AG04450 (cell line): ENCODE results near the gene NSMCE4A. TPM values are rescaled to one million over a fixed set of nuclear protein-coding genes. Genes with fewer than 3 reads are reported as not detected.
A peak's percentile ranks its signal among the peaks of the same experiment; 100 is the strongest.
"Not testable (repeated sequence)": the region's sequence is repeated elsewhere in the genome, so short reads cannot be mapped to it uniquely, and the experiment has no call there.

Source experiments
- CTCF ChIA-PET: fragments of 300-600, 350-600 bp; formaldehyde crosslinking; extraction: SDS; loops from one replicate; lab custom pipeline; 2022; ENCODE audit warnings: antibody characterized with exemption, inconsistent platforms; lab: Charles Lee
- POLR2A ChIA-PET: fragments of 350-600 bp; formaldehyde crosslinking; extraction: SDS; loops from one replicate; lab custom pipeline; 2021; ENCODE audit warnings: antibody characterized with exemption, inconsistent platforms; lab: Yijun Ruan, JAX
- DNase-seq: peaks from one replicate; pipeline ENCODE4 v3.0.0-alpha.2; 2011; ENCODE audit warnings: low read depth, low spot score
- H3K27ac ChIP-seq: one replicate; pipeline ENCODE4 v1.5.1; 2012; ENCODE audit warnings: low read depth, low read length, control low read depth
- H3K27me3 ChIP-seq: one replicate; pipeline ENCODE4 v1.6.0; 2012; ENCODE audit warnings: low read length; ENCODE audit not compliant: control insufficient read depth, insufficient read depth
- H3K4me3 ChIP-seq: 2 replicates; pipeline ENCODE4 v1.5.1; 2011; ENCODE audit warnings: mild to moderate bottlenecking, low read depth, low read length, control low read depth
- H3K9me3 ChIP-seq: 2 replicates; pipeline ENCODE4 v1.5.1; 2012; ENCODE audit warnings: low read length; ENCODE audit not compliant: control insufficient read depth, insufficient read depth
- polyA minus RNA-seq: library from RNA; depleted of rRNA, polyadenylated mRNA; stranded (reverse); fragments of >200 nt; gene quantifications from 2 replicates; pipeline ENCODE4 v1.2.3, GENCODE V29; 2011; rRNA and poly(A)+ RNA removed
- polyA plus RNA-seq: library from polyadenylated mRNA; depleted of rRNA; stranded (reverse); fragments of >200 nt; gene quantifications from 2 replicates; pipeline ENCODE4 v1.2.3, GENCODE V29; 2011; rRNA removed
- TF ChIP-seq, protein P1 (sequence below): IDR thresholded peaks from 2 replicates; pipeline ENCODE4 v1.5.1; 2011; ENCODE audit warnings: low read depth, low read length, control low read depth, inconsistent platforms

NSMCE4A gene, protein sequence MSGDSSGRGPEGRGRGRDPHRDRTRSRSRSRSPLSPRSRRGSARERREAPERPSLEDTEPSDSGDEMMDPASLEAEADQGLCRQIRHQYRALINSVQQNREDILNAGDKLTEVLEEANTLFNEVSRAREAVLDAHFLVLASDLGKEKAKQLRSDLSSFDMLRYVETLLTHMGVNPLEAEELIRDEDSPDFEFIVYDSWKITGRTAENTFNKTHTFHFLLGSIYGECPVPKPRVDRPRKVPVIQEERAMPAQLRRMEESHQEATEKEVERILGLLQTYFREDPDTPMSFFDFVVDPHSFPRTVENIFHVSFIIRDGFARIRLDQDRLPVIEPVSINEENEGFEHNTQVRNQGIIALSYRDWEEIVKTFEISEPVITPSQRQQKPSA
- polyA plus RNA-seq (20.9 and 30.3 TPM in 2 replicates), polyA minus RNA-seq (5.6 and 7.6 TPM in 2 replicates)

DNA sequence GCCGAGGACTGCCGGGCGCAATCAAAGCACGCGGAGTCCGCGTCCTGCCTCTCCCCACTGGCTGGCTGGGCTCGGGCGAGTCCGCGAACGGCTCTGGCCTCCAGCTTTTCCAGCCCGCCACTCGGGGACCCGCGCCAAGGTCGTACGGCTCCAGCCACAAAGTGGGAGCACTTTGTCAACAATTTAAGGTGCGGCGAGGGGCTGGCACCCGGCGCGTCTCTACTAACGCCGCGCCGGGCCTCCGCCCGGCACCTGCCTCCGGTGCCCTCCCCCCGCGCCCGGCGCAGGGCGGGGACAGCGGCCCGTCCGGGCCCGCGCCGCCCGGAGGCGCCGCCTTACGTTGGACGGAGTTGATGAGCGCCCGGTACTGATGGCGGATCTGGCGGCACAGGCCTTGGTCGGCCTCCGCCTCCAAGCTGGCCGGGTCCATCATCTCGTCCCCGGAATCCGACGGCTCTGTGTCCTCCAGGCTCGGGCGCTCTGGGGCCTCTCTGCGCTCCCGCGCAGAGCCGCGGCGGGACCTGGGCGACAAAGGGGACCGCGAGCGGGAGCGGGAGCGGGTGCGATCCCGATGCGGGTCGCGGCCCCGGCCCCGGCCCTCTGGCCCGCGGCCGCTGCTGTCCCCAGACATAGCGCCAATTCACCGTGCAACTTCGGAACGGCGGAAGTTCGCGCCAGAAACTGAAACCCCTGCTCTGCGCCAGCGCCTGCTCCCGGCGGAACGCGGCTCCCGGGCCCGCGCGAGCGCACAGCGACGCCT, at the start of gene NSMCE4A:
Gene NSMCE4A (minus strand): TSS at position 683 of the 760 bp plus-strand sequence. CDS start 52 bp downstream, at position 631.
- DNase-seq, result peak; percentile 33
- Histone ChIP-seq H3K27me3 (no peaks in the 10 kb centered on the region), H3K9me3 (peaks cover 9% of the 10 kb centered on the region), H3K27ac (peak within 1 kb of the TSS; percentile 57), H3K4me3 (peak within 1 kb of the TSS; percentile 73)
- TF ChIP-seq, protein P1, sequence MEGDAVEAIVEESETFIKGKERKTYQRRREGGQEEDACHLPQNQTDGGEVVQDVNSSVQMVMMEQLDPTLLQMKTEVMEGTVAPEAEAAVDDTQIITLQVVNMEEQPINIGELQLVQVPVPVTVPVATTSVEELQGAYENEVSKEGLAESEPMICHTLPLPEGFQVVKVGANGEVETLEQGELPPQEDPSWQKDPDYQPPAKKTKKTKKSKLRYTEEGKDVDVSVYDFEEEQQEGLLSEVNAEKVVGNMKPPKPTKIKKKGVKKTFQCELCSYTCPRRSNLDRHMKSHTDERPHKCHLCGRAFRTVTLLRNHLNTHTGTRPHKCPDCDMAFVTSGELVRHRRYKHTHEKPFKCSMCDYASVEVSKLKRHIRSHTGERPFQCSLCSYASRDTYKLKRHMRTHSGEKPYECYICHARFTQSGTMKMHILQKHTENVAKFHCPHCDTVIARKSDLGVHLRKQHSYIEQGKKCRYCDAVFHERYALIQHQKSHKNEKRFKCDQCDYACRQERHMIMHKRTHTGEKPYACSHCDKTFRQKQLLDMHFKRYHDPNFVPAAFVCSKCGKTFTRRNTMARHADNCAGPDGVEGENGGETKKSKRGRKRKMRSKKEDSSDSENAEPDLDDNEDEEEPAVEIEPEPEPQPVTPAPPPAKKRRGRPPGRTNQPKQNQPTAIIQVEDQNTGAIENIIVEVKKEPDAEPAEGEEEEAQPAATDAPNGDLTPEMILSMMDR, result peak; percentile 58
- ChIA-PET CTCF (interaction anchor here (0.6 to 1.6 kb wide), 12 partner anchors 9 to 291 kb away, joined by 3 to 26 read pairs (median 3); partner anchors contain the start of gene ATE1), POLR2A (interaction anchor here (0.6 to 0.9 kb wide), 3 partner anchors 101 to 188 kb away, joined by 3 to 6 read pairs (median 5); no protein-coding TSS in a partner anchor)

DNA sequence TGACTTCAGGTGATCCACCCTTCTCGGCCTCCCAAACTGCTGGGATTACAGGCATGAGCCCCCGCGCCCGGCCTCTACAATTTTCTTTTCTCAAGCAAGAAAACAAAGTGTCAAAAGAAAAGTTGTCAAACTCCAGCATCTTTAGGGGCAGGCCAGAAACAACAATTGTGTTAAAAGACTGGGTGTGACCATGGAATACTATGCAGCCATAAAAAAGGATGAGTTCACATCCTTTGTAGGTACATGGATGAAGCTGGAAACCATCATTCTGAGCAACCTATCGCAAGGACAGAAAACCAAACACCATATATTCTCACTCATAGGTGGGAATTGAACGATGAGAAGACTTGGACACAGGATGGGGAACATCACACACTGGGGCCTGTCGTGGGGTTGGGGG, 48.2 kb upstream of the NSMCE4A start:
- CTCF ChIA-PET, H3K4me3 ChIP-seq, H3K9me3 ChIP-seq, POLR2A ChIA-PET, H3K27ac ChIP-seq, DNase-seq: not testable (repeated sequence)
- H3K27me3 ChIP-seq, result peaks cover 24% of the 10 kb centered on the region

GRCh38 chr10:122022276-122022675, 47.3 kb upstream of the NSMCE4A start:
- CTCF ChIA-PET, result interaction anchor here (0.6 to 1.6 kb wide), 2 partner anchors 14 to 29 kb away, joined by 3 to 10 read pairs; no protein-coding TSS in a partner anchor
- TF ChIP-seq, protein P1, result no peak
- Histone ChIP-seq H3K4me3 (no peak overlapping the region), H3K9me3 (no peaks in the 10 kb centered on the region; the same call in 1 of the 2 replicates), H3K27me3 (peaks cover 24% of the 10 kb centered on the region), H3K27ac (no peak overlapping the region)
- DNase-seq, result no peak
- POLR2A ChIA-PET, result no interaction called here

GRCh38 chr10:122021828-122022227, 46.8 kb upstream of the NSMCE4A start:
- TF ChIP-seq, protein P1, result no peak
- H3K4me3 ChIP-seq, result peak overlapping the region; percentile 20
- H3K27ac ChIP-seq, result no peak overlapping the region
- ChIA-PET POLR2A (no interaction called here), CTCF (interaction anchor here (0.6 to 2.0 kb wide), 3 partner anchors 15 to 34 kb away, joined by 3 to 10 read pairs (median 5); no protein-coding TSS in a partner anchor)
- peaks cover 24% of the 10 kb centered on the region for H3K27me3 ChIP-seq
- no peak for DNase-seq
- no peaks in the 10 kb centered on the region; the same call in 1 of the 2 replicates for H3K9me3 ChIP-seq

GRCh38 chr10:122021379-122021778, 46.4 kb upstream of the NSMCE4A start:
- Histone ChIP-seq H3K27me3 (peaks cover 28% of the 10 kb centered on the region), H3K27ac (no peak overlapping the region), H3K4me3 (peak overlapping the region; percentile 20), H3K9me3 (no peaks in the 10 kb centered on the region; the same call in 1 of the 2 replicates)
- DNase-seq, result no peak
- TF ChIP-seq, protein P1, result no peak
- CTCF ChIA-PET, result interaction anchor here (1.0 to 2.0 kb wide), 3 partner anchors 30 to 1073 kb away, joined by 3 to 10 read pairs (median 5); no protein-coding TSS in a partner anchor
- POLR2A ChIA-PET, result interaction anchor here (0.7 kb wide), 1 partner anchor 42 kb away, joined by 3 read pairs; no protein-coding TSS in a partner anchor
